ENCODE measurements around the gene FGR.

Gene FGR

DNA sequence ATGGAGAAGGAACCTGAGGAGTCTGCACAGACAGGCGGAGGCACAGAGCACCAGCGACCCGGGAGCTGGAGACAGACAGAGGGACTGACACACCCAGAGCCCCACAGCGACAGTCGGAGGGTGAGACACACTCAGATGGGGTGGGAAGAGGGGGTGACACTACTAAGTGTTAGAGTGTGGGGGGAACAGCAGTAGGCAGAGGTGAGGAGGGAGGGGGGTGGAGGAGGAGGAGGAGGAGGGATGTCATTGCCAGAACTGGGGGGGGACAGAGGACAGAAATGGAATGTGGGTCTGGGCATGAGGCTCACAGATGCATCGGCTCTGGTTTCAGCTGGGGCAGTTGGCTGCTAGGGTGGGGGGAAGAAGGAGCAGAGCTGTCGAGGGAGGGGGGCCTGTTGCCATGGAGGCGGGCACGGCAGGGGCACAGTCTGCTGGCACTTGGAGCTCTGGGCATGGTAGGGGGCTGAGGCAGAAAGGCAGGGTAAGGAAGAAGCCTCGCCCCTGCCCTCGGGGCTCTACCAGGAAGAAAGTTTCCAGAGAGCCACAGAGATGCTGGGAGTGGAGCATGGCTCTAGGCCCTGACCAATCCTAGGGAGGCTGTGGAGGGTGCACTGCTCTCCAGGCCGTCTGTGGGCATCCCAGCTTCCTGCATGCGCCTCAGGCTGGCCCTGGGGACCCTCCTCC lies 68.4 kb downstream of the FGR start:
- DNase-seq, result no peak
- ATAC-seq, result no peak

GRCh38 chr1:27564710-27565649 lies 70.0 kb downstream of the FGR start:
- DNase-seq (no peak), ATAC-seq (no peak)

DNA sequence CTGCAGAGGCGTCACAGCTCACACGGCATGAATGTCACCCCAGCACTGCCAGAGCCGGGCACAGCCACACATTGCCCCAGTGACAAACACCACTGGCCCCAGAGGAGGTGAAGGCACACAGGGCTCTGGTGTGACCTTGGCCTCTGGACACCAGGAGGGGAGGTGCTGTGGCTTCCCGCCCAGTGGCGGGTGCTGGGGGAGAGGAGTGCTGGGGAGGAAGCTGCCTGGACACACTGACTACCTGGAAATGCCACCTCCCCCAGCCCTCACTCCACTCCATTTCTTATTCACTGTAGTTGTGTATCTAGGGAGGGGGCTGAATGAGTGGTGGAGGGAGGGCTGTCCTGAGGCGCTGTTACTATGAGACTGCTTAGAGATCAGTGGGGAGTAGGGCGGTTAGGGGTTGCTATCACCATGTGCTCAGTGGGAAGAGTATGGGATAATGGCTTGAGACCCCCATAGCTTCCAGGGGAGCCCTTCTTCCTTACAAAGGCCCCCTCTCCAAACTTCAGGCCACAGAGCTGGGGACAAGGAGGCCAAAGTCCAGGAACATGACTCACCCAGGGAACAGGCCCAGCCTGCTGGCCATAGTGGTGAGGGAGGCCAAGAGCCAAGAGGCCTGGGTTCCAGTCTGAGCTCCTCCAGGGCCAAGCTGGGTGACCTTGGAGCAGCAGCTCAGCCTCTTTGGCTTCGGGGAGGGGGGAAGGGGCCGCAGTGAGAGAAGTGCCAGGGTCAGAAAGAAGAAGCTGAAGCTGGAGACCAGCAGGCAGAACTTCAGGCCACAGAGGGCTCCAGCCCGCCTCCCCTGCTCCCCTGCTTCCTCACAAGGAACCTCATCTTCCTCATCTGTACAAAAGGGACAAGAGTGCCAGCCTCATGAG lies 71.2 kb downstream of the FGR start:
- DNase-seq, result no peak

DNA sequence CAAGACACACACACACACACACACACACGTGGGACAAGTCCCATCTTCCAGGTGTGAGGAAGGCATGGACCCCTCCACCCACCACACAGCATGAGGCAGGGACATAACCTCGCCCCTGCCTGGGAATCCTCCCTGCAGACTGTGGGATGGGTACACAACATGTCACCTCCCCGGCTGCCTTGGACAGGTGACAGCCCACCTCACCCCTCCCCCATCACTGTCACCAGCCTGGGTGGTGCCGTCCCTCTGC lies 71.7 kb downstream of the FGR start:
- no peak for DNase-seq
- no peak for ATAC-seq

More for the DNA sequence above, 71.2 kb downstream of the FGR start:
- no peak for ATAC-seq

- DNase-seq (no peak), ATAC-seq (no peak)
These were observed 72.2 kb downstream of the FGR start for GRCh38 chr1:27562534-27563340.

Measured in stimulated activated naive CD8-positive, alpha-beta T cell treated with anti-CD3 and anti-CD28 coated beads, Interleukin-15, Interleukin-2, amounts not matched to agents 100 U/mL and 50 U/mL, for 24 hours (primary cell).